Natural killer cell (primary cell): ENCODE data around the gene HHAT. TPM values are rescaled to one million over a fixed set of nuclear protein-coding genes. Genes with fewer than 3 reads are reported as not detected.

Experiments used
- ATAC-seq, 3 donors: fragments of 150-1000 bp in 2 of 3; fragments of 200-7000 bp in 1 of 3; cut with Tn5 transposase; 1 replicate in 1 of 3; 2 replicates in 2 of 3; pipeline ENCODE4 v1.10.0; 2021; ENCODE audit warnings: mild to moderate bottlenecking in 2 of 3, moderate library complexity in 2 of 3
- DNase-seq, 2 donors: peaks; one replicate each; pipeline versions ENCODE4 v3.0.0 to v3.0.0-alpha.2; 2013 to 2021; ENCODE audit warnings: mixed read lengths in 1 of 2
- H3K27ac ChIP-seq: one replicate; pipeline ENCODE4 v1.5.1; 2013; ENCODE audit warnings: mild to moderate bottlenecking, low read length
- H3K27me3 ChIP-seq: one replicate; pipeline ENCODE4 v1.6.1; 2013; ENCODE audit warnings: low read length; ENCODE audit not compliant: control insufficient read depth, insufficient read depth
- H3K36me3 ChIP-seq: one replicate; pipeline ENCODE4 v1.6.1; 2013; ENCODE audit warnings: low read length; ENCODE audit not compliant: control insufficient read depth, insufficient read depth
- H3K4me1 ChIP-seq: one replicate; pipeline ENCODE4 v1.6.1; 2013; ENCODE audit warnings: low read length; ENCODE audit not compliant: control insufficient read depth, insufficient read depth
- H3K4me3 ChIP-seq: one replicate; pipeline ENCODE4 v1.5.1; 2013; ENCODE audit warnings: low read length
- H3K9me3 ChIP-seq: one replicate; pipeline ENCODE4 v1.6.1; 2013; ENCODE audit warnings: low read length; ENCODE audit not compliant: control insufficient read depth, insufficient read depth
- H3K27ac Mint-ChIP-seq, 2 donors: one replicate each; pipeline ENCODE4 v1.8.0; 2022; ENCODE audit warnings: mild to moderate bottlenecking in 2 of 2, mixed read lengths in 2 of 2, moderate library complexity in 1 of 2
- H3K27me3 Mint-ChIP-seq, 2 donors: one replicate each; pipeline ENCODE4 v1.8.0; 2022; ENCODE audit warnings: low read depth in 2 of 2, mixed read lengths in 2 of 2
- H3K36me3 Mint-ChIP-seq: one replicate; pipeline ENCODE4 v1.8.0; 2022; ENCODE audit warnings: mixed read lengths
- H3K4me1 Mint-ChIP-seq, 2 donors: one replicate each; pipeline ENCODE4 v1.8.0; 2022; ENCODE audit warnings: mixed read lengths in 2 of 2
- H3K4me3 Mint-ChIP-seq: one replicate; pipeline ENCODE4 v1.8.0; 2022; ENCODE audit warnings: mild to moderate bottlenecking, moderate library complexity, mixed read lengths
- H3K9me3 Mint-ChIP-seq, 2 donors: one replicate each; pipeline ENCODE4 v1.8.0; 2022; ENCODE audit warnings: mixed read lengths in 2 of 2
- CTCF ChIP-seq: fragments of 200-600 bp; IDR thresholded peaks from one replicate; pipeline ENCODE4 v1.8.0; 2022; ENCODE audit warnings: antibody characterized with exemption
- WGBS: methylation state at CpG from one replicate; pipeline ENCODE4 v1.1.7; 2013; ENCODE audit warnings: missing lambda C conversion rate; ENCODE audit not compliant: insufficient coverage; 5-methylcytosine and 5-hydroxymethylcytosine counted together
- intact Hi-C: fragments of 100-400 bp; cut with micrococcal nuclease; formaldehyde crosslinking; loops from one replicate; pipeline ENCODE4 v1.14.2; 2022
- total RNA-seq, 4 donors: library from RNA; stranded (reverse); fragments of 120-200 nt in 1 of 4; gene quantifications; one replicate each; pipeline versions ENCODE4 v1.2.3 to v1.2.4, GENCODE V29; 2013 to 2022

HHAT gene
- total RNA-seq, 3 donors from 2014 or later (not counting 1 experiment from before 2014, with no cell fraction given) = 0.79 to 1.1 (median 0.82) TPM

- Histone ChIP-seq H3K4me1 (no peaks in the 10 kb centered on the region), H3K36me3 (no peaks in the 10 kb centered on the region), H3K27me3 (no peaks in the 10 kb centered on the region), H3K27ac (no peak overlapping the region), H3K9me3 (no peaks in the 10 kb centered on the region), H3K4me3 (no peak overlapping the region)
- H3K27ac Mint-ChIP-seq = no peak overlapping the region
- no peaks in the 10 kb centered on the region for H3K27me3 Mint-ChIP-seq
- no peaks in the 10 kb centered on the region for H3K4me1 Mint-ChIP-seq
- DNase-seq (no peak), ATAC-seq (no peak)
- H3K9me3 Mint-ChIP-seq = no peaks in the 10 kb centered on the region
- intact Hi-C loops = no loop called here
- H3K4me3 Mint-ChIP-seq = no peak overlapping the region
- WGBS = 100% methylated on average over 2 of the region's 2 CpGs
- no peaks in the 10 kb centered on the region for H3K36me3 Mint-ChIP-seq
- TF ChIP-seq CTCF = no peak
Observed at GRCh38 chr1:210467440-210468043, 138.8 kb downstream of the HHAT start.

- no peaks in the 10 kb centered on the region for H3K27me3 ChIP-seq
- H3K4me3 ChIP-seq = no peak overlapping the region
- ATAC-seq (no peak), DNase-seq (no peak)
- Mint-ChIP-seq H3K4me3 (no peak overlapping the region), H3K9me3 (no peaks in the 10 kb centered on the region), H3K36me3 (no peaks in the 10 kb centered on the region), H3K4me1 (no peaks in the 10 kb centered on the region), H3K27ac (no peak overlapping the region), H3K27me3 (no peaks in the 10 kb centered on the region)
- 100% methylated on average over 1 of the region's 3 CpGs for WGBS
- no peak for TF ChIP-seq CTCF
- no peak overlapping the region for H3K27ac ChIP-seq
- no peaks in the 10 kb centered on the region for H3K36me3 ChIP-seq
- intact Hi-C loops = no loop called here
- no peaks in the 10 kb centered on the region for H3K4me1 ChIP-seq
- no peaks in the 10 kb centered on the region for H3K9me3 ChIP-seq
Observed at GRCh38 chr1:210469441-210469840, 140.7 kb downstream of the HHAT start.

GRCh38 chr1:210475321-210475720, 146.6 kb downstream of the HHAT start:
- H3K27me3 Mint-ChIP-seq = no peaks in the 10 kb centered on the region
- intact Hi-C loops = no loop called here
- Histone ChIP-seq H3K27me3 (no peaks in the 10 kb centered on the region), H3K27ac (no peak overlapping the region), H3K36me3 (no peaks in the 10 kb centered on the region), H3K4me1 (no peaks in the 10 kb centered on the region), H3K9me3 (no peaks in the 10 kb centered on the region), H3K4me3 (no peak overlapping the region)
- H3K36me3 Mint-ChIP-seq = no peaks in the 10 kb centered on the region
- no peak for TF ChIP-seq CTCF
- H3K9me3 Mint-ChIP-seq = no peaks in the 10 kb centered on the region
- DNase-seq (no peak), ATAC-seq (no peak)
- H3K4me3 Mint-ChIP-seq = no peak overlapping the region
- H3K4me1 Mint-ChIP-seq = no peaks in the 10 kb centered on the region
- H3K27ac Mint-ChIP-seq = no peak overlapping the region

GRCh38 chr1:210475806-210476205, 147.1 kb downstream of the HHAT start:
- H3K4me3 Mint-ChIP-seq = no peak overlapping the region
- H3K27ac Mint-ChIP-seq = no peak overlapping the region
- no peaks in the 10 kb centered on the region for H3K9me3 Mint-ChIP-seq
- Histone ChIP-seq H3K27me3 (no peaks in the 10 kb centered on the region), H3K4me1 (no peaks in the 10 kb centered on the region), H3K4me3 (no peak overlapping the region), H3K36me3 (no peaks in the 10 kb centered on the region), H3K9me3 (no peaks in the 10 kb centered on the region), H3K27ac (no peak overlapping the region)
- no peak for TF ChIP-seq CTCF
- 88% methylated on average over 2 of the region's 2 CpGs for WGBS
- no peaks in the 10 kb centered on the region for H3K36me3 Mint-ChIP-seq
- H3K27me3 Mint-ChIP-seq = no peaks in the 10 kb centered on the region
- no peaks in the 10 kb centered on the region for H3K4me1 Mint-ChIP-seq
- intact Hi-C loops = no loop called here
- ATAC-seq = no peak
- DNase-seq = no peak
